SK-N-MC (cell line): ENCODE measurements around the gene ZRANB1.

ENCODE experiments used
- EZH2 ChIP-seq: fragments of 200-600 bp; sonication (generic); IDR thresholded peaks from one replicate; pipeline ENCODE4 v1.6.1; 2017; ENCODE audit warnings: antibody characterized with exemption
- POLR2AphosphoS5 ChIP-seq: IDR thresholded peaks from 2 replicates; pipeline ENCODE4 v1.6.1; 2012; ENCODE audit warnings: mild to moderate bottlenecking, low read depth, low read length, borderline replicate concordance

DNA sequence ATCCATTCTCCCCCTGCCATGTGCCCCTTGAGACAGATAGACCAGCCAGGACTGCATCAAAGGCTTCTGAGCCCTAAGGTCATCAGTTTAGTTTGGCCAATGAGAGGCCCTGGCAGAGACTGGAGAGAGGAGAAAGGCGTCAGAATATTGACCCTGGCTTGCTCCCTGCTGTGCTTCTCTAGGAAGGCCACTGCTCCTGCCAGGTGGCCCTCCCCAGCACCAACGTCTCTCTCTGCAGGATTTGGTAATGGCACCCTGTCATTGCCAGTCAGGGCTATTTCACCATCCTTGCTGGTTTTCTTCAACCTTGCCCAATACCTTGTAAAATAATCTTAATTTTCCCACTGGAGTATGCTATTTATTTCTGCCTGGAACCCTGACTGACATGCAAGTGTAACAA, 38.8 kb upstream of the ZRANB1 start:
- TF ChIP-seq POLR2AphosphoS5 (no peak), EZH2 (no peak)
